ENCODE measurements around the gene UNC79. TPM values are rescaled to one million over a fixed set of nuclear protein-coding genes. Genes with fewer than 3 reads are reported as not detected.

Gene UNC79
- total and polyA plus RNA-seq, 9 donors: 0.04 to 1.1 (median 0.15) TPM

DNA sequence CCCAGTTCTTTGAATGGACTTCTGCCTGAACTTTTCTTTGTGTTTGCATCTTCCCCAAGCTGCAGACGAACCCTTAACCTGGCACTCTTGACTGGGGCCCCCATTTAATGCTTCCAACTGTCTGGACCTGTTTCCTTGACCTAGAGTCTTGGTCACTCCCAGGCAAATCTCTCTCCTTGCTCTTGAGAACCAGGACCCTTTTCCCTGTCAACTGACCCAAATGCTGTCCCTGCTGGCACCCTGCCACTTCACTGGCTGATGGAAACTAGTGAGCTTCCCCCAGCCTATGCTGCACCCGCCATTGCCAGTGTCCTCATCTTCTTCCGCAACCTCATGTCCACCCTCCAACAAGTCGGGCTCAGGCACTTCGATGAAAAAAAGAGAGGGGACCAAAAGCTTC is 278.1 kb downstream of the UNC79 start:
- TF ChIP-seq POLR2A (IDR thresholded peaks at IDR 0.05): no peak
- TF ChIP-seq EP300 (IDR thresholded peaks at IDR 0.05): no peak
- TF ChIP-seq, protein P1, sequence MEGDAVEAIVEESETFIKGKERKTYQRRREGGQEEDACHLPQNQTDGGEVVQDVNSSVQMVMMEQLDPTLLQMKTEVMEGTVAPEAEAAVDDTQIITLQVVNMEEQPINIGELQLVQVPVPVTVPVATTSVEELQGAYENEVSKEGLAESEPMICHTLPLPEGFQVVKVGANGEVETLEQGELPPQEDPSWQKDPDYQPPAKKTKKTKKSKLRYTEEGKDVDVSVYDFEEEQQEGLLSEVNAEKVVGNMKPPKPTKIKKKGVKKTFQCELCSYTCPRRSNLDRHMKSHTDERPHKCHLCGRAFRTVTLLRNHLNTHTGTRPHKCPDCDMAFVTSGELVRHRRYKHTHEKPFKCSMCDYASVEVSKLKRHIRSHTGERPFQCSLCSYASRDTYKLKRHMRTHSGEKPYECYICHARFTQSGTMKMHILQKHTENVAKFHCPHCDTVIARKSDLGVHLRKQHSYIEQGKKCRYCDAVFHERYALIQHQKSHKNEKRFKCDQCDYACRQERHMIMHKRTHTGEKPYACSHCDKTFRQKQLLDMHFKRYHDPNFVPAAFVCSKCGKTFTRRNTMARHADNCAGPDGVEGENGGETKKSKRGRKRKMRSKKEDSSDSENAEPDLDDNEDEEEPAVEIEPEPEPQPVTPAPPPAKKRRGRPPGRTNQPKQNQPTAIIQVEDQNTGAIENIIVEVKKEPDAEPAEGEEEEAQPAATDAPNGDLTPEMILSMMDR (IDR thresholded peaks at IDR 0.05): no peak
- Histone ChIP-seq H3K36me3 (no peaks in the 10 kb centered on the region), H3K9me3 (no peaks in the 10 kb centered on the region), H3K4me3 (no peak overlapping the region), H3K27ac (no peak overlapping the region), H3K27me3 (no peaks in the 10 kb centered on the region), H3K4me1 (ENCODE audit: insufficient read depth) (no peaks in the 10 kb centered on the region)
- 80 to 84% (median 83%) methylated on average over 5 of the region's 5 CpGs for WGBS, 3 donors
- intact Hi-C loops (cut with DNase I): no loop called here
- no peak for DNase-seq

DNA sequence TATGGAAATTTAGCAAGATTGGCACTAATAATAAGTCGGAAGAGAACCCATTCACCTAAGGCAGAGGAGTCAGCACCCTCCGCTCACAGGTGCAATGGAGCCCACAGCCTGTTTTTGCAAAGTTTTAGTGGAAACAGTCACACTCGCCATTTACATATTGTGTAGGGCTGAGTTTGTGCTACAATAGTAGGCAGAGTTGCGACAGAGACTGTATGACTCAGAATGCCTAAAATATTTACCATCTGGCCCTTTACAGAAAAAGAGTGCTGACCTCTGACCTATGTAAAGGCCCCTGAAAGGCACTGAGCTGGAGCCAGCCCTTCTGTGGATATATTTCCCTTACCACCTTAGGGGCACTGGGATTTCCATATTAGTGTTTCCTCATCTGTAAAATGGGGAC is 278.5 kb downstream of the UNC79 start:
- intact Hi-C loops (cut with DNase I): no loop called here
- no peak for DNase-seq
- TF ChIP-seq, protein P1 (IDR thresholded peaks at IDR 0.05): no peak
- TF ChIP-seq POLR2A (IDR thresholded peaks at IDR 0.05) (no peak), EP300 (IDR thresholded peaks at IDR 0.05) (no peak)

DNA sequence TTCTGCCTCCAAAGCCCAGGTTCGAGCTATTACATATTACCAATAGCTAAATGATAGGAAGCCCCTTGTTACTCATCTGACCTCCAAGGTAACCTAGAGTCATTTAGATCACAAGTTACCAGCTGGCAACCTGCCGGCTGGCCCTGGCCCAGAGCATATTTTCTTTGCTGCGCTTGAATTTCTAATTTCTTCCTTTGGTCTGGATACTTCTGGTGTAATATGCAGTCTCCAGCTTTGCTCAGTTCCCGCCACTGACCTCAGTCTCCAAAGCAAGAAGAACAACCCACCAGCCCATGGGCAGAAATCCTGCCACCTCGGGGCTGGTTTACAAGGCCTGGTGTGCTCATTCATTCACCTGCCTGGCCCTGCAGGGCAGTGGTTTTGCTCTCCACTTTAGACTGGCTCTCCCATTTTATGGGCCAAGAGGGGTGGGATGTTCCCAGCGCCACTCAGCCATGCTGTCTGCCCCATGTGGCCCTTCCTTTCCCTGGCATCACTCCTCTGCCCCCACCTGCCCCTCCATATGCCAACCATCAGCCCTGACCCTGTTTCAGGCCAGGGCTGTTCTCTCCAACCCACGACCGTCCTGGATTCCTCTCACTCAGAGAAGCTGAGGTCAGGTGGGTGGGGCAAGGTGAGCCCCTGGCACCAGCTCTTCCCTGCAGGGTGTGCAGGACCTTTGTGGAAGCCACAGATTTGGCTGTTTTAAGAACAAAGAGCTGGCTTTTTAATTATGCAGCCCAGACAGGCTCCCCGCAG is 281.5 kb downstream of the UNC79 start:
- no peak overlapping the region for H3K27ac ChIP-seq
- 45 to 76% (median 54%) methylated on average over 9 of the region's 9 CpGs for WGBS, 3 donors
- no peak for TF ChIP-seq EP300 (IDR thresholded peaks at IDR 0.05)
- TF ChIP-seq, protein P1 (IDR thresholded peaks at IDR 0.05): no peak
- no peak for TF ChIP-seq POLR2A (IDR thresholded peaks at IDR 0.05)
- H3K27me3 ChIP-seq: no peaks in the 10 kb centered on the region
- H3K4me1 ChIP-seq (ENCODE audit: insufficient read depth): no peaks in the 10 kb centered on the region
- no peak overlapping the region for H3K4me3 ChIP-seq
- no peak for DNase-seq
- no peaks in the 10 kb centered on the region for H3K36me3 ChIP-seq
- intact Hi-C loops (cut with DNase I): no loop called here
- no peaks in the 10 kb centered on the region for H3K9me3 ChIP-seq

More for the DNA sequence above, 278.5 kb downstream of the UNC79 start:
- H3K4me3 ChIP-seq: no peak overlapping the region
- no peaks in the 10 kb centered on the region for H3K27me3 ChIP-seq
- no peaks in the 10 kb centered on the region for H3K9me3 ChIP-seq
- 88 to 95% (median 88%) methylated on average over 4 of the region's 4 CpGs for WGBS, 3 donors
- no peak overlapping the region for H3K27ac ChIP-seq
- no peaks in the 10 kb centered on the region for H3K4me1 ChIP-seq (ENCODE audit: insufficient read depth)
- H3K36me3 ChIP-seq: no peaks in the 10 kb centered on the region

DNA sequence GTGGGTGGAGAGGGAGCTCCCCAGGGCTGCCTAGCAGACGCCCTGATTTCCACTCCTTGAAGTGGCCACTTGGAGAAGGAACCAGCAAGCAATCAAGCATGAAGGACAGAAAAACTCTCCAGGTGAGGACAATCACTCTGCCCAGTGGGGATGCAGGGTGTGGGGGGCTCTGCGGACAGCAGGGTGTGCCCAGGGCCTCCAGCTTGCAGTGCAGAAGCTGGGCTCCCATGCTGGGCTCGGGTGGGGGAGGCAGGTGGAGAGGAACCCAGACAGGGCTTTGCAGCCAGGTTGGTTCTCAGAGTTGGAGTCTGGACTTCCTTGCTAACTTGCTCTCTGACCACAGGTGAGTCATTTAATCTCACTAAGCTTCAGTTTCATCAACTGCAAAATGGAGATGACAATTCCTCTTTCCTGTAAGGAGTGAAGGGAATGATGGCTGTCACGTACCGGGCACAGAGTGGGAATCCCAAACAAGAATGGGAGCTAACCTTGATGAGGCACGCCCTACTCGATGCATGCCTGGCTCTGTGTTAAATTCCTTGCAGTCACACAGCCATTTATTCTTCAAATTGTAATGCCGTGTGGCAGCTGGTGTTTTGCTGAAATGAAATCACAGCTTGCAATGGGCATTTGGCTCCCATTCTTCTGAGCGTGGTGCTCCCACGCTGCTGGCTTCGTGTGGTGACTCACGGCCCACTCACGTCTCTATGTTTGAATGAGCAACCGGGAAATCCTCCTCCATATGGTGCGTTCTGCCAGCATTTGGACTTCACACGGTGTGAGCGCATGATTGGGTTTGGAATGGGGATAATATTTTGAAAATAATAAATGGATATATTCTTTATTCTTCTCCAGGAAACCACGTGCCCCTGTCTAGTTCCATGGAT is 282.3 kb downstream of the UNC79 start:
- TF ChIP-seq POLR2A (IDR thresholded peaks at IDR 0.05): no peak
- no peak for TF ChIP-seq EP300 (IDR thresholded peaks at IDR 0.05)
- TF ChIP-seq, protein P1 (IDR thresholded peaks at IDR 0.05): no peak
- intact Hi-C loops (cut with DNase I): no loop called here
- Histone ChIP-seq H3K9me3 (no peaks in the 10 kb centered on the region), H3K27me3 (no peaks in the 10 kb centered on the region), H3K4me3 (no peak overlapping the region), H3K36me3 (no peaks in the 10 kb centered on the region), H3K4me1 (ENCODE audit: insufficient read depth) (no peaks in the 10 kb centered on the region), H3K27ac (no peak overlapping the region)
- no peak for DNase-seq
- WGBS, 3 donors: 44 to 45% (median 44%) methylated on average over 18 of the region's 18 CpGs

Measured in ovary (tissue), 9 donors.